Medulla oblongata (tissue), 1 donor: ENCODE results near the gene SLF2.
"Not testable (repeated sequence)": the region's sequence is repeated elsewhere in the genome, so short reads cannot be mapped to it uniquely, and the experiment has no call there.

Source experiments
- DNase-seq: peaks from one replicate; pipeline ENCODE4 v3.0.0-alpha.2; 2015; ENCODE audit errors: extremely low spot score

Gene SLF2

GRCh38 chr10:100962351-100963080, 49.8 kb downstream of the SLF2 start:
- DNase-seq: no peak

GRCh38 chr10:100963826-100964225, 51.1 kb downstream of the SLF2 start:
- DNase-seq: no peak

GRCh38 chr10:100965820-100966219, 53.1 kb downstream of the SLF2 start:
- no peak for DNase-seq

- no peak for DNase-seq
These were observed 54.1 kb downstream of the SLF2 start for GRCh38 chr10:100966887-100967286.

GRCh38 chr10:100967332-100967731, 54.6 kb downstream of the SLF2 start:
- DNase-seq: no peak

- no peak for DNase-seq
These were observed 55.4 kb downstream of the SLF2 start for GRCh38 chr10:100968062-100968736.

GRCh38 chr10:100968863-100969186, 56.1 kb downstream of the SLF2 start:
- DNase-seq: no peak

- DNase-seq: peak; percentile 24
These were observed 56.7 kb downstream of the SLF2 start, which contains the start of gene SEMA4G for GRCh38 chr10:100969187-100970075. Gene SEMA4G, plus strand, starts transcription at chr10:100969504. Its CDS starts 3,409 bp downstream, at chr10:100972913.

- no peak for DNase-seq
These were observed 57.5 kb downstream of the SLF2 start for GRCh38 chr10:100970076-100970913.

GRCh38 chr10:100970914-100971811, 58.4 kb downstream of the SLF2 start:
- DNase-seq: no peak

GRCh38 chr10:100972115-100972903, 59.5 kb downstream of the SLF2 start:
- no peak for DNase-seq

GRCh38 chr10:100972904-100973535, 60.3 kb downstream of the SLF2 start:
- DNase-seq: no peak

GRCh38 chr10:100975397-100975796, 62.6 kb downstream of the SLF2 start:
- not testable (repeated sequence) for DNase-seq

- no peak for DNase-seq
These were observed 64.1 kb downstream of the SLF2 start for GRCh38 chr10:100976906-100977305.

GRCh38 chr10:100977436-100977835, 64.7 kb downstream of the SLF2 start:
- DNase-seq: no peak

- DNase-seq: no peak
These were observed 65.5 kb downstream of the SLF2 start for GRCh38 chr10:100978121-100978900.

- no peak for DNase-seq
These were observed 66.1 kb downstream of the SLF2 start for GRCh38 chr10:100978901-100979195.

GRCh38 chr10:100979791-100980272, 67.1 kb downstream of the SLF2 start:
- no peak for DNase-seq
